Uterus (tissue), 4 donors: ENCODE results near the gene DHX8. TPM values are rescaled to one million over a fixed set of nuclear protein-coding genes. Genes with fewer than 3 reads are reported as not detected.

Experiments used
- DNase-seq, 2 donors: peaks; one replicate each; pipeline ENCODE4 v3.0.0-alpha.2; 2019 to 2020
- H3K27ac ChIP-seq, 2 donors: fragments of 200-600 bp; sonication (generic); 1 replicate in 1 of 2; 2 replicates in 1 of 2; pipeline ENCODE4 v1.5.1; 2016 to 2018
- H3K27me3 ChIP-seq, 2 donors: fragments of 200-600 bp; sonication (generic); one replicate each; pipeline ENCODE4 v1.5.1; 2018 to 2019; ENCODE audit warnings: control low read depth in 1 of 2
- H3K36me3 ChIP-seq, 2 donors: fragments of 200-600 bp; sonication (generic); one replicate each; pipeline ENCODE4 v1.5.1; 2019; ENCODE audit warnings: control low read depth in 1 of 2
- H3K4me1 ChIP-seq, 2 donors: fragments of 200-600 bp; sonication (generic); one replicate each; pipeline ENCODE4 v1.5.1; 2018 to 2019; ENCODE audit warnings: control low read depth in 1 of 2
- H3K4me3 ChIP-seq, 2 donors: fragments of 200-600 bp; sonication (generic); 1 replicate in 1 of 2; 2 replicates in 1 of 2; pipeline ENCODE4 v1.5.1; 2018 to 2019; ENCODE audit warnings: mild to moderate bottlenecking in 1 of 2
- H3K9me3 ChIP-seq, 2 donors: fragments of 200-600 bp; sonication (generic); one replicate each; pipeline ENCODE4 v1.5.1; 2019; ENCODE audit warnings: control low read depth in 1 of 2
- CTCF ChIP-seq, 4 experiments: fragments of 200-600 bp in 2 of 4; fragments of 450-650 bp in 2 of 4; sonication (generic) in 2 of 4; IDR thresholded peaks; one replicate each; pipeline ENCODE4 v1.5.1; 2016 to 2019; ENCODE audit warnings: antibody characterized with exemption in 4 of 4, mild to moderate bottlenecking in 2 of 4, moderate library complexity in 1 of 4
- POLR2A ChIP-seq, 2 donors: fragments of 450-650 bp; IDR thresholded peaks; one replicate each; pipeline ENCODE4 v1.6.1; 2016; ENCODE audit warnings: antibody characterized with exemption in 2 of 2, mild to moderate bottlenecking in 1 of 2, moderate library complexity in 1 of 2
- intact Hi-C: fragments of 100-400 bp; cut with DNase I; formaldehyde crosslinking; loops from one replicate; pipeline ENCODE4 v1.15.1; 2023; ENCODE audit warnings: low total_unique reads
- total RNA-seq, 4 donors: library from RNA; depleted of rRNA in 3 of 4; stranded (reverse); fragments of >200 nt in 3 of 4; gene quantifications; one replicate each; pipeline versions ENCODE4 v1.1.0 to v1.2.4, GENCODE V29; 2014 to 2023
- donor health status: DM: yes; HTN: yes; CAD: no.

DHX8 gene
- total RNA-seq, 4 donors from 2014 or later = 8.5 to 54.6 (median 32.0) TPM

- no peaks in the 10 kb centered on the region for H3K4me1 ChIP-seq
- H3K4me3 ChIP-seq = no peak overlapping the region
- no peak overlapping the region for H3K27ac ChIP-seq
- no peaks in the 10 kb centered on the region for H3K9me3 ChIP-seq
- no peaks in the 10 kb centered on the region for H3K36me3 ChIP-seq
- TF ChIP-seq CTCF (IDR thresholded peaks at IDR 0.05) (no peak), POLR2A (IDR thresholded peaks at IDR 0.05) (no peak)
- DNase-seq = no peak
- no peaks in the 10 kb centered on the region for H3K27me3 ChIP-seq
- intact Hi-C loops = no loop called here
Observed at GRCh38 chr17:43442711-43443110, 41.1 kb upstream of the DHX8 start.

DNA sequence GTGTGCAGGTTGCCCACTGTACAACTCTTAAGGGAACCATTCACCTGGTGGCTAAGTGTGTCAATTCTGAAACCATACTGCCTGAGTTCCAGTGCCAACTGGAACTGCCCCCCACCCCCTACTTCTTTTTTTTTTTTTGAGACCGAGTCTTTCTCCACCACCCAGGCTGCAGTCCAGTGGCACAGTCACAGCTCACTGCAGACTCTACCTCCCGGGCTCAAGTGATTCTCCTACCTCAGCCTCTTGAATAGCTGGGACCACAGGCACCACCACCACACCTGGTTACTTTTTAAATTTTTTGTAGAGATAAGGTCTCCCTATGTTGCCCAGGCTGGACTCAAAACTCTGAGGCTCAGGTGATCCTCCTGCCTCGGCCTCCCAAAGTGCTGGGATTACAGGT is 40.4 kb upstream of the DHX8 start:
- Histone ChIP-seq H3K27me3 (no peaks in the 10 kb centered on the region), H3K9me3 (no peaks in the 10 kb centered on the region), H3K4me1 (no peaks in the 10 kb centered on the region), H3K27ac (no peak overlapping the region), H3K4me3 (no peak overlapping the region), H3K36me3 (no peaks in the 10 kb centered on the region)
- intact Hi-C loops = no loop called here
- TF ChIP-seq CTCF (IDR thresholded peaks at IDR 0.05) = no peak
- no peak for TF ChIP-seq POLR2A (IDR thresholded peaks at IDR 0.05)
- DNase-seq = no peak

DNA sequence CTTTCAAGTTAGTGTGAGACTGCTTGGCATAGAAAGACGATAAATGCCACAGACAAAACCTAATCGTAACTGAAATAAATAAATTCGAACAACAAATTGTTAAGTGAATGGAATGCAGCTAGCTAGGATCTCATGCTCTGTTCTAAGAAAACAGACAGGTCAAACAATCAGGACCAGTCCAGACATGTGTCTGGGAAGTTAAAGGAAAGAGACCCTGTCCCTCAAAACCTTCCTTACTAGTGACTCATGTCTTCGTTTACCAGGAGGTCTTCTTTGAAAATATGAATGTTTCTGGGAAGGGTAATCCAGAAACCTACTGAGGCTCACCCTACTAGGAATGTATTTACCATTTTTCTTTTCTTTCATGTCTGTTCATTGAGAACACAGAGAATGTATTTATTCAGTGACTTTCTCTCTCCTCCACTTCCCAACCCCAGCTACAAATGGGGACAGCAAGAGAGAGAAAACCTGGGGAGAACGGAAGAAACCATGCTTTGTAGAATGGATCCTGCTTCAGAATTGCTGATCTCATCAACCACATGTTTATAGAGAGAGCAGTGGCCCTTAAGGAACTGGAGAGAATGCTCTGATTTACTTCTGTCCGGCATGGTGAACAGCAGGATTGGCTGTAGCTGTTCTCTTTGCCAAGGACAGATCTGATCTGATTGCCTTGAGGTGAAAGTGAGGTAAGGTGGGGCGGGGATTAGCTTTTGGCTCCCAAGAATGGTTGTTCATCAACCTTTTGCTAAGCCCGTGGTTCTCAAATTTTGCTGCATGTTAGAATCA is 39.4 kb upstream of the DHX8 start:
- intact Hi-C loops = no loop called here
- TF ChIP-seq POLR2A (IDR thresholded peaks at IDR 0.05) (no peak), CTCF (IDR thresholded peaks at IDR 0.05) (no peak)
- no peak for DNase-seq
- Histone ChIP-seq H3K9me3 (no peaks in the 10 kb centered on the region), H3K27ac (no peak overlapping the region), H3K27me3 (no peaks in the 10 kb centered on the region), H3K4me1 (no peaks in the 10 kb centered on the region), H3K4me3 (no peak overlapping the region), H3K36me3 (no peaks in the 10 kb centered on the region)

DNA sequence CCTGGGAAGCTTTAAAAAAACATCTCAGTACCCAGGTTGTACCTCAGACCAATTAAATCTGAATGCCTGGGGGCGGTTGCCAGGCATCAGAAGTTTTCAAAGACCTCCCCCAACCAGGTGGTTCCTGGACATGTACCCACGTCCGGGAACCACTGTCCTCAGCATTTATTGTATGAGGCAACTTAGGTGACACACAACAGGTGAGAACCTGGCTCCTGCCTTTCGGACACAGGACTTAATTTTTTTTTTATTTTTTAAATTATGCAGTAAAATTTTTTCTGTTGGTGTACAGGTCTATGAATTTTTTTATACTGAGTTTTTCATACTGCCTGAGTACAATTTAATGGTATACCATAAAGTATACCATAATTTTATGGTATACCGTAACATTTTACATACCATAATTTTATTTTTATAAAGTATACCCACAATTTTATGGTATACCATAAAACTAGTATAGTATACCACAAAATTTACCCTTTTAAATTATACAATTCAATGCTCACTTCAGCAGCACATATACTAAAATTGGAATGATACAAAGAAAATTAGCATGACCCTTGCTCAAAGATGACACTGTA is 38.7 kb upstream of the DHX8 start:
- Histone ChIP-seq H3K4me1 (no peaks in the 10 kb centered on the region), H3K36me3 (no peaks in the 10 kb centered on the region), H3K9me3 (no peaks in the 10 kb centered on the region), H3K27ac (no peak overlapping the region), H3K4me3 (no peak overlapping the region), H3K27me3 (no peaks in the 10 kb centered on the region)
- TF ChIP-seq POLR2A (IDR thresholded peaks at IDR 0.05) (no peak), CTCF (IDR thresholded peaks at IDR 0.05) (no peak)
- DNase-seq = no peak
- intact Hi-C loops = no loop called here

- TF ChIP-seq POLR2A (IDR thresholded peaks at IDR 0.05) (no peak), CTCF (IDR thresholded peaks at IDR 0.05) (no peak)
Observed at GRCh38 chr17:43446773-43447172, 37.0 kb upstream of the DHX8 start.

More at GRCh38 chr17:43446773-43447172, 37.0 kb upstream of the DHX8 start:
- Histone ChIP-seq H3K9me3 (no peaks in the 10 kb centered on the region), H3K36me3 (no peaks in the 10 kb centered on the region), H3K4me3 (no peak overlapping the region), H3K27me3 (no peaks in the 10 kb centered on the region), H3K27ac (no peak overlapping the region), H3K4me1 (no peaks in the 10 kb centered on the region)
- intact Hi-C loops = no loop called here
- DNase-seq = no peak
